GF-D8 (cell line): ENCODE measurements around the gene SMTNL1.
"Not testable (repeated sequence)": the region's sequence is repeated elsewhere in the genome, so short reads cannot be mapped to it uniquely, and the experiment has no call there.

Experiments used
- DNase-seq: peaks from one replicate; lab custom pipeline; 2025; lab: John Stamatoyannopoulos, UW

SMTNL1 gene

DNA sequence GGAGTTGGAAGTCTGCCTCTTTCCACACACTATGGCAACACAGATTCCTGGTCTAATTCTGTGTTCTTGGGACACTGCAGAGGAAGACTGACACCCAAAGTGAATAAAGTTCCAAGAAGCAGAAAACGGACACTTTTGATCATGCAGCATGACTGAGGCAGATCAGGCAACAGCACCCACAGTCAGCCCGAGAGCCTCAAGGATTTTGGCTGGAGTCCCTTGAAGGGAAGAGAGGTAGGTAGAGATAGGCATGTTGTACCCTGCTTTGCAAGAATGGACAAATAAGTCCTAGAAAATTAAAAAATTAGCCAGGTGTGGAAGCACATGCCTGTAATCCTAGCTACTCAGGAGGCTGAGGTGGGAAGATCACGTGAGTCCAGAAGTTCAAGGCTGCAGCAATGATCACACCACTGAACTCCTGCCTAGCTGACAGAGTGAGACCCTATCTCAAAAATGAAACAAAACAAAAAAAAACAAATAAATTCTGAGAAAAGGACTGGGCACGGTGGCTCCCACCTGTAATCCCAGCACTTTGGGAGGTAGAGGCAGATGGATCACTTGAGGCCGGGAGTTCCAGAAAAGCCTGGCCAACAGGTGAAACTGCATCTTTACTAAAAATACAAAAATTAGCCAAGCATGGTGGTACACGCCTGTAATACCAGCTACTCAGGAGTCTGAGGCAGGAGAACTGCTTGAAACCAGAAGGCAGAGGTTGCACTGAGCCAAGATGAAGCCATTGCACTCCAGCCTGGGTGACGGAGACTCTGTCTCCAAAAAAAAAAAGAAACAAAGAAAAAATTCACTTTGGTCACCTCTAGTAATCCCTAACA, 28.8 kb upstream of the SMTNL1 start:
- no peak for DNase-seq

GRCh38 chr11:57511741-57512430, 25.5 kb upstream of the SMTNL1 start:
- DNase-seq, result peak; percentile 32

DNA sequence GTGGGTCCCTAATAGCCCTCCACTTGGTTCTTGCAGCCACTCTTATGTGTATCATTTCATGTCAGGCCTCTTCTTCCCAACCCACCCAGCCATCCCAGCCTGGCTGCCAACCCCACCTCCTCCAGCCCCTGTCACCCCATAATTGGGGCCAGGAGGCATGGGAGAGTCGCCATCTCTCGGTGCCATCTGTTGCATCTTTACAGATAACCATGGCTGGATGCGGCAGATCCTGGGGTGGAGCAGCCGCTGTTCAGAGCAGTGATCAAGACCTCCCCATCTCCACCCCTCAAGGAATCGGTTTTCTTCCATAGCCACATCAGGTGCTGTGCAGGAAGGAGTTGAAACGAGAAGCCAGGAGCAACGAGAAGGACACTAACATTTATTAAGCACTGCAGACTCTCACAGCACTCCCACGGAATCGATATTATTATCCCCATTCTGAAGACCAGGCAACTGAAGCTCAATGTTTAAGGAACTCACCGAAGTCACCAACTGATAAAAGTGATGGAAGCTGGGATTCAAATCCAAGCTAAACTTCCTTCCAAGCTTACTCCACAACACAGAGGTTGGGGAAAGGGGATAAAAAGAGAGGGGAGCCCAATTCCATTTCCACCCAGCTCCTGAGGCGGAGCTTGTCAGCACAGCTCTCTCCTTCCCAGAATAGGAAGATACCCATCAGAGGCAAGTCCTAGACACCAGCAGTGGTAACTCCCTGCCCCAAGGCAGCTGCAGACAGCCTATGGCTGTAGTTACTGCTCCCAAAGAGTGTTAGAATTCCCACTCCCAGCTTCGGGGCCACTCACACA, 24.5 kb upstream of the SMTNL1 start:
- no peak for DNase-seq

DNA sequence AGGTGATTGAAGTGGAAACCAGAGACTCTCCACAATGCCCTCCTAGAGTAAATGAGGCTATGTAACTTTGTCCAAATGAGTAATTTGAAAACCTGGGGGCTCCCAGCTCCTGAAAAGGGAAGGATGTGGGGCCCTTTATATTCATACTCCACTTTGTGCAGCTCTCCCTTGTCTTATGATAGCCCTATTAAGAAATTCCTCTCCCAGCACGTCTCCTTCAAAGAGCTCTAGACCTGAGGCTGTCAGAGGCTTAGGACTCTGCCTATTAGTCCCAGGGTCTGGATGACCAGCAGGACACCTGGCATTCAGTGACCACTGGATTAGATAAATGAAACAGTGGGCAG, 24.0 kb upstream of the SMTNL1 start:
- DNase-seq, result peak; percentile 13

- no peak for DNase-seq
Observed at GRCh38 chr11:57513911-57514537, 23.4 kb upstream of the SMTNL1 start.

DNA sequence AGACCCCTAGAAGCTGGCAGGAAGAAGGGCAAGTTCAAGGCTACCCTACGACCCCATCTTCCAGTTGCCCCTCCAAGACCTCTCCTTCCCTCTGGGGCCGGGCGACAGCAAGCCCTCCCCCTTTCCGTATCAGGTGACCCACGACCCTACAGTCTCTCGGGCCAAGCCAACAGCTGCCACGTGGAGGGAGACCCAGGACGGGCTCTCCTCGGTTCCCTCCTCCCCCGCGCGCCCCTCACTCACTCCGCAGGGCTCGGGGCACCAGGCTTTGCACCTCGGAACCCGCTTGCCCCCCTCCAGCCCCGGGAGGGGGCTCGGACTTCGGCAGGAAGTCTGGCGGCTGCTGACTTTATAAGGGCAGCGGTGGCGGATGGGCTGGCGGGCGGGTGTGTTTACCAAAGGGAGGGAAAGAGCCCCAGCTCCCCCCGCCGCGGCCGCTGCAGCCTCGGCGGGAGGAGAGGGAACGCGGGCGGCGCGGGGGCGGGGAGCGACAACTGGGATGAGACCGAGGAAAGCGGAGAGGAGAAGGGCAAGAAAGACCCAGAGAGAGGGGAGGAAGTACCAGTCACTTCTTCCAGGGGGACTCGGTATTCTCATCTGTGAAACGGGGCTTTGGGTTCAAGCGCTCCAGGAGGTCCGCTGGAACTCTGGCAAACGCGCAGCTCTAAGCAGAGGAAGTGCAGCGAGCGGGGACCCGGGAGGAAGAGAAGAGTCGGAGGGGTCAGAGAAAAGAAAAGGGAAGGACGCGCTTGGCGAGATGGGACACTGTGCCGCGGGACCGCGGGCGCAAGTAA, 22.7 kb upstream of the SMTNL1 start:
- peak; percentile 46 for DNase-seq

DNA sequence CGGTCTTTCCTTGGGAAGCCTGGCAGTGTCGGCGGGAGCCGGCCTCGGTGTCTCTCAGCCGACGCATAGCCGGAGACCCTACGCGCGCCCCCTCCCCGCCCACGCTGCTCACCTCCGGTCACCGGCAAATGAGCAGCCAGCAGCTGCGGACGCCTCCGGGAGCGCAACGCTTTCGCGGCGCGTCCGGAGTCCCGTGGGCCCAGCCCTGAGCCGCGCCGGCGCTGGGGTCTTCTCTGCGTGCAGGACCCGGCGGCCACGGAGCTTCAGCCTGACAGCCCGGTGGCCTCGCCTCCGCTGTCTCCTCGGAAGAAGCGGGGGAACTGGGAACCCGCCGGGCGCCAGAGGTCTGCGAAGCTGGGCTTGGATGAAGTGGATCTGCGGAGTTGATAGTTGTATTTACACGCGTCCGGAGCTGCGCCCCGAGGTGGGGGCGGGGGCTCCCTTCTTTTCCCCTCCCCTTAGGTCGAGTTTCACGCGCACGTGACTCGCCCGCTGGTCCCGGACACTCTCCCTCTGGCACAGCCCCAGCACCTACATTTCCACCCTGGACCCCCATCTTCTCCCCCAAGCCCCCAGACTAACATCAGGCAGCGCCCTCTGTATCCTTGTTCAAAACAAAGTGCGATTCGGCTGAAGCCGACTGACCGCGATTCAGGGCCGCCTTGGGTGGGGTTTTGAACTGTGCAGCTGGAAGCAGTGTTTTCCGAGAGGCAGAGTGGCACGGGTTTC, 21.9 kb upstream of the SMTNL1 start, which contains the start of gene SLC43A1:
Gene SLC43A1, minus strand, starts transcription at position 371 of the 729 bp plus-strand sequence. CDS start 1,591 bp downstream, outside the sequence.
- DNase-seq, result peak; percentile 32

DNA sequence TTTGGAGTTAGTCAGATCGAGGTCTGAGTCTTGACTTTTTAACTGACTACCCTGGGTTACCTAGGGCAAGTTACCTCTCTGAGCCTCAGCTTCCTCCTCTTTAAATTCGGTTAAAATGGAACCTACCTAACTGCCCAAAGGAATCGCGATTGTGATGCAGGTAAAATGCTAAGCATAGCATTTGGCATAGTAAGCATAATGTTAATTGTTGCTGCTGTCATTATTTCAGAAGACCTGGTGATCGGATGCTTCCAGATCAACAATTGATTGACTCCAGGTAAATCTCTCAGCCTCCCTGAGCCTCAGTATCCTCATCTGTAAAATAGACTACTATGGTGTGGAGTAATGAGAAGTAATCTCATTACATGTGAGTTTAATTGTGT, 21.3 kb upstream of the SMTNL1 start:
- DNase-seq, result no peak

- no peak for DNase-seq
Observed at GRCh38 chr11:57521116-57521515, 16.3 kb upstream of the SMTNL1 start.

DNA sequence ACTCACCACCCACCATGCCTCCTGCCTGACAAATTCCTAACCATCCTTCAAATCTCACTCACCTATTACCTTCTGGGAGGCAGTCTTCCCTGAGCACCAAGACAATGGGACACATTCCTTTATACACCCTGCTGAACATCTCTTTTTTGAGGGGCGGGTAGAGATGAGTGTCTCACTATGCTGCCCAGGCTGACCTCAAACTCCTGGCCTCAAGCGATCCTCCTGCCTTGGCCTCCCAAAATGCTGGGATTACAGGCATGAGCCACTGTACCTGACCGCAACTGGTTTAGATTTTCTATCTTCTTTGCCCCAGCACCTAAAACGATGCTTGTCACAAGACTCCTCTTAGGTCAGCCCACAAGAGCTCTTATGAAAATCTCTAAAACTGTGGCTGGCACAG, 14.0 kb upstream of the SMTNL1 start:
- DNase-seq, result no peak

GRCh38 chr11:57527056-57527631, 10.3 kb upstream of the SMTNL1 start:
- DNase-seq, result no peak

- DNase-seq, result no peak
Observed at GRCh38 chr11:57529012-57529411, 8.4 kb upstream of the SMTNL1 start.

DNA sequence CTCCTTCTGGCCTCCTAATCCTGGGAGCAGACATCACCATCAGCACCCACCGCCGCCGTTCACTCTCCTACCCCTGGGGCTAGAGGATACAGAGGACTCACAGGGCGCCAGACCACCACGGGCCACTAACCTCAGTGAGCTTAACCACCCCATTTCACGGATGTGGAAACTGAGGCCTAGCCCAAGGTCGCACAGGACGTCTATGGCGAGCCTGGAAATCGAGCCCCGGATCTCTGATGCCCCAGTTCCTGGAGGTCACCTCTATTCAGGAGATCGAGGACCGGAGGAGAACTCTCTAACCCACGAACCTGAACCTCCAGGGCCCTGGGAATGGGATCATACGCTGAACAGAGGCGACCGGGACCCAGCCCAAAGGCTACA, 7.2 kb upstream of the SMTNL1 start:
- DNase-seq, result no peak

- peak; percentile 97 for DNase-seq
Observed at GRCh38 chr11:57530596-57531507, 6.5 kb upstream of the SMTNL1 start, which contains the start of gene TIMM10. TSS of gene TIMM10 (minus strand) at chr11:57530754. CDS start at chr11:57530189, 565 bp downstream.

DNA sequence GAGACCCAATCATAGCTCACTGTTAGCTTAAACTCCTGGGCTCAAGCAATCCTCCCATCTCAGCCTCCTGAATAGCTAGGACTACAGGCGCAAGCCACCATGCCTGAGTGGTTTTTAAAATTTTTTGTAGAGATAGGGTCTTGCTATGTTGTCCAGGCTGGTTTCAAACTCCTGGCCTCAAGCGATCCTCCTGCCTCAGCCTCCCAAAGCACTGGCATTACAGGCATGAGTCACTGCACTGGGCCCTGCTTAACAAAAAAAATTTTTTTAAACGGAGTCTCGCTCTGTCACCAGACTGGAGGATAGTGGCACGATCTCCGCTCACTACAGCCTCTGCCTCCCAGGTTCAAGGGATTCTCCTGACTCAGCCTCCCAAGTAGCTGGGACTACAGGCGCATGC, 2.9 kb upstream of the SMTNL1 start:
- not testable (repeated sequence) for DNase-seq

- DNase-seq, result no peak
Observed at GRCh38 chr11:57539342-57539741, 1.9 kb downstream of the SMTNL1 start.

DNA sequence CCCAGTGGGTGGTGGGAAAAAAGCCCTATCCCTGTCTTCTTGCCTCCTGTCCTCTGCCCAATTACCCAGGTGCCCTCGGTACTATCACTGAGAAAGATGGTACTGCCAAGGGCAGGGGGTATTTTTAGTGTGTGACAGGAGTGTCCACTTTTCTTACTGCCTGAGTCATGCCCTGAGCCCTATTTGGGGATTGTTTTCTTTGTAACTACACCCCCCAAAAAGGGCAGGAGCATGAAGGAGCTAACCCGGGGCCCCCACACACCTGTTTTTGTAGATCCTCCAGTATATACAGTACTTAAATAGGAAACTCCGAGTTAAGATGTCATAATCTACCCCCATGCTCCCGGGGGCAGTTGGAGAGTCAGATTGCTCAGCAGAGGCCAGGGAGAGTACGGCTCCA, 3.8 kb downstream of the SMTNL1 start:
- DNase-seq, result no peak

- DNase-seq, result no peak
Observed at GRCh38 chr11:57542582-57542981, 5.2 kb downstream of the SMTNL1 start.

GRCh38 chr11:57543593-57543992, 6.2 kb downstream of the SMTNL1 start:
- no peak for DNase-seq
